Measurements from ENCODE around the gene PALLD. TPM values are rescaled to one million over a fixed set of nuclear protein-coding genes. Genes with fewer than 3 reads are reported as not detected.

PALLD gene
- polyA plus RNA-seq, 1 donor from 2014 or later, result 20.5 TPM

GRCh38 chr4:168908851-168909273 is 412.0 kb downstream of the PALLD start:
- H3K36me3 ChIP-seq (ENCODE audit: insufficient read depth, low read length), result peaks cover 6% of the 10 kb centered on the region
- no peak for TF ChIP-seq REST (IDR thresholded peaks at IDR 0.05; ENCODE audit: borderline replicate concordance)
- TF ChIP-seq TAF1 (IDR thresholded peaks at IDR 0.05; ENCODE audit: low read depth), result no peak
- TF ChIP-seq EP300 (conservative IDR thresholded peaks at IDR 0.05; ENCODE audit: poor library complexity, severe bottlenecking), result no peak
- TF ChIP-seq POLR2AphosphoS5 (IDR thresholded peaks at IDR 0.05), result no peak
- no peak for TF ChIP-seq SMC3 (conservative IDR thresholded peaks at IDR 0.05; ENCODE audit: poor library complexity)
- TF ChIP-seq MXI1 (conservative IDR thresholded peaks at IDR 0.05; ENCODE audit: poor library complexity, severe bottlenecking), result no peak
- H4K20me1 ChIP-seq (ENCODE audit: insufficient read depth), result no peaks in the 10 kb centered on the region
- H3K9ac ChIP-seq (ENCODE audit: low read length), result no peak overlapping the region
- no peak overlapping the region for H2AFZ ChIP-seq (ENCODE audit: low read depth, low read length)
- H3F3A ChIP-seq (ENCODE audit: insufficient read depth, low read length, poor library complexity, severe bottlenecking), result no peaks in the 10 kb centered on the region
- H3K9me3 ChIP-seq (ENCODE audit: low read length), result no peaks in the 10 kb centered on the region
- no peak overlapping the region for H3K27ac ChIP-seq (ENCODE audit: low read length)
- H3K9me2 ChIP-seq (ENCODE audit: insufficient read depth, low read length), result no peaks in the 10 kb centered on the region
- no peaks in the 10 kb centered on the region for H3K27me3 ChIP-seq (ENCODE audit: insufficient read depth, low read depth, low read length)
- no peaks in the 10 kb centered on the region for H3K79me2 ChIP-seq (replicated peaks; ENCODE audit: insufficient read depth, low read length)
- H3K4me3 ChIP-seq (ENCODE audit: low read length), result no peak overlapping the region
- H3K4me2 ChIP-seq (ENCODE audit: low read length), result no peak overlapping the region

GRCh38 chr4:168914095-168914494 is 417.2 kb downstream of the PALLD start:
- no peak for TF ChIP-seq REST (IDR thresholded peaks at IDR 0.05; ENCODE audit: borderline replicate concordance)
- TF ChIP-seq EZH2 (IDR thresholded peaks at IDR 0.05; ENCODE audit: borderline replicate concordance, insufficient read depth, low read length, poor library complexity, severe bottlenecking), result no peak
- no peak for TF ChIP-seq SMC3 (conservative IDR thresholded peaks at IDR 0.05; ENCODE audit: poor library complexity)
- TF ChIP-seq RAD21 (conservative IDR thresholded peaks at IDR 0.05), result no peak
- no peak for TF ChIP-seq CTCF (IDR thresholded peaks at IDR 0.05; ENCODE audit: poor library complexity, severe bottlenecking)
- no peak for TF ChIP-seq TAF1 (IDR thresholded peaks at IDR 0.05; ENCODE audit: low read depth)
- no peak for TF ChIP-seq POLR2AphosphoS5 (IDR thresholded peaks at IDR 0.05)
- TF ChIP-seq MXI1 (conservative IDR thresholded peaks at IDR 0.05; ENCODE audit: poor library complexity, severe bottlenecking), result no peak
- TF ChIP-seq EP300 (conservative IDR thresholded peaks at IDR 0.05; ENCODE audit: poor library complexity, severe bottlenecking), result no peak
- H3K9ac ChIP-seq (ENCODE audit: low read length), result no peak overlapping the region
- H3K27ac ChIP-seq (ENCODE audit: low read length), result no peak overlapping the region
- H2AFZ ChIP-seq (ENCODE audit: low read depth, low read length), result no peak overlapping the region
- H3K27me3 ChIP-seq (ENCODE audit: insufficient read depth, low read depth, low read length), result no peaks in the 10 kb centered on the region
- no peaks in the 10 kb centered on the region for H3K79me2 ChIP-seq (replicated peaks; ENCODE audit: insufficient read depth, low read length)
- H3K4me2 ChIP-seq (ENCODE audit: low read length), result no peak overlapping the region
- H3K9me2 ChIP-seq (ENCODE audit: insufficient read depth, low read length), result no peaks in the 10 kb centered on the region
- H3K4me3 ChIP-seq (ENCODE audit: low read length), result no peak overlapping the region
- peaks cover 8% of the 10 kb centered on the region for H3K36me3 ChIP-seq (ENCODE audit: insufficient read depth, low read length)
- no peaks in the 10 kb centered on the region for H3F3A ChIP-seq (ENCODE audit: insufficient read depth, low read length, poor library complexity, severe bottlenecking)
- no peaks in the 10 kb centered on the region for H3K9me3 ChIP-seq (ENCODE audit: low read length)
- H4K20me1 ChIP-seq (ENCODE audit: insufficient read depth), result no peaks in the 10 kb centered on the region
